Dermis blood vessel endothelial cell (primary cell): ENCODE results near the gene LCN9. TPM values are rescaled to one million over a fixed set of nuclear protein-coding genes. Genes with fewer than 3 reads are reported as not detected.
"Not testable (repeated sequence)": the region's sequence is repeated elsewhere in the genome, so short reads cannot be mapped to it uniquely, and the experiment has no call there.

Experiments used
- DNase-seq: peaks from one replicate; pipeline ENCODE4 v3.0.0; 2010
- total RNA-seq: library from RNA; depleted of rRNA; stranded (reverse); fragments of >200 nt; gene quantifications from 2 replicates; pipeline ENCODE4 v1.2.3, GENCODE V29; 2014

The LCN9 gene
- total RNA-seq, 1 donor from 2014 or later: not detected

DNA sequence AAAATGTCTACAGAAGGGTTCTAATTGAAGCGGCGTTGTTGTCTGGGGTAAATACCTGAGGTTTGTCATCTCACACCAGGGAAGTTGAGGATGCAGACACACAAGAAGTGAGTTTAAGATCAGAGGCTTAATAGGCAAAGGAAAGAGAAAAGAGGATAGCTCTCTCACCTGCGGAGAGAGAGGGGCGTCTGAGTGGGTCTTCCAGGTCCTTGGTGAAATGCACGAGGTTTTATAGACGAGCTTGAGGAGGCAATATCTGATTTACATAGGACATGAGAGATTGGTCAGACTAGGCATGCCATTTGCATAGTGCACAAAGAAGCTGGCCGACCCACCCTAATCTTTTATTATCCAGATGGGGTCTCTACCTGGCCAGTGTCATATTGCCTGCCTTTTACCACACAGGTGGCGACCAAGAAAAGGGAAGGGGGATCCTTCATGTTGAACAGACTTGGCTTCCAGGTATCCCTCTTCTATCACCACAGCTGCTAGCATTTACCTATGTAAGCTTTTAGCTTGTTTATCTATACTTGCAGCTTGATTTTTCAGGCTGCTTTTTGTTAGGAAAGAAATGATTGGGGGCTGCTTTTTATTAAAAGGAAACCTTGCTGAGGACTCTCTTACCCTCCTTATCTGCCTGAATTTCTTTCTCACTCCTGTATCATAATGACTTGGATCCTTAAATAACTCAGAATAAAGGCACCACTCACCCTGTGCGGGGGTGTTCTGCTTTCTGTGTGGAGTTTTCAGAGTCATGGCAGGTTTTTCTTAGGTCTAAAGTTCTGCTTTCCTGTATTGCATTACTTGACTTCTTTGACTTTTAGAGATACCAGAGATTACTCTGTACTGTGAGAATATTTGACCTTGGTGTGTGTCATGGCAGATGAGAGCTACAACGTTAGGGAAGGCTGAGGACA is 14.4 kb upstream of the LCN9 start:
- no peak for DNase-seq

GRCh38 chr9:135649508-135649907 is 13.6 kb upstream of the LCN9 start:
- DNase-seq: no peak

GRCh38 chr9:135650408-135650807 is 12.7 kb upstream of the LCN9 start:
- no peak for DNase-seq

DNA sequence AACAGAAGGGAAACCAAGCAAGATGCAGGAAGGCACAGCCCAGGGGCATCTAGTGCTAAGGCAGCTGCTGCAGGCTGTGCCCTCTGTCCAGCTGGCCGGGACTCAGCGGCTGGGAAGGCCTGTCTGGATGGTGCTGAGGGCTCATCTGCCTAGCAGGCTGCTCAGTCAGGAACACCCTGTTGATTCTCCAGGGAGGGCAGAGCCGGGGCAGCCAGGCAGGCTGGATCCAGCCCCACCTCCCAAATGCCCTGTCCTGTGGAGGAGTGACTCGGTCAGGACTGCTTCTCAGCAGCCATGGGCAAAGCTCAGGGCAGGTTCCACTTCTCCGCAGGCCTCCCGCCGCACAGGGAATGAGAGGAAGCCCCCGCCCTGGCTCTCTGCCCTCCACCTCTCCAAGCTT is 7.8 kb upstream of the LCN9 start:
- DNase-seq: no peak

GRCh38 chr9:135657416-135657815 is 5.7 kb upstream of the LCN9 start:
- DNase-seq: no peak

GRCh38 chr9:135659252-135659651 is 3.9 kb upstream of the LCN9 start:
- no peak for DNase-seq

- DNase-seq: no peak
These were observed 2.7 kb upstream of the LCN9 start for GRCh38 chr9:135660407-135660806.

DNA sequence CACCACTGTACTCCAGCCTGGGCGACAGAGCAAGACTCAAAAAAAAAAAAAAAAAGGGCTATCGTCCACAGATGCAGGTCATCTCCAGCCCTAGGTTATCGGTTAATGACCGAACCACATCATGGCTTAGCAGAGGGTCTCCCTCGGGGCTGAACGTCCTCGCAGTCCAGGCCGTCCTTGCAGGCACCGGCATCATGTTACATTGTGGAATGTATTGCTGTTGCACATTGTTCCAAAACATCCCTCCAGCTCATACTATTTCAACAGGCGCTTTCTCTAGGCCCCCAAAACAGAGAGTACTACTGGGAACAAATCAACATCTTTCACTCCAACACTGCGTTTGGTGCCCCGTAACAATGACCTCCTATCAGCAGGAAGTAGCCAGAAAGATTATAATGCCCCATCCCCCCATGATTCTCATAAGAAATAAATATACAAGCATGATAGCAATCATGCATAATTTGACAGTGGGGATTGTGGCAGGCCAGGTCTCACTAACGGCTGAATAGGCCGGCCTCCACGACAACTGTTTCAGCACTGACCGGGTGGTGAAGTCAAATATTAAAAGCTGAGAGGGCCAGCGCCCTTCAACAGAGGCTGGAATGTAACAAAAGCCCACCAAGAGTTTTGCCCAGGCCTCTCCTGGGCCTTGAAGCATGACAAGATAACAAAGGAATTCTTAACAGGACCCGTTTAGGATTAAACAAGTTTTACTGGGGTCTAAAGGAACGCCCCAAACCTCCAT is 1.1 kb upstream of the LCN9 start:
- no peak for DNase-seq

- no peak for DNase-seq
These were observed 302 bp downstream of the LCN9 start for GRCh38 chr9:135663451-135663770.

- DNase-seq: no peak
These were observed 748 bp downstream of the LCN9 start for GRCh38 chr9:135663857-135664256.

- DNase-seq: no peak
These were observed 1.2 kb downstream of the LCN9 start for GRCh38 chr9:135664266-135664665.

DNA sequence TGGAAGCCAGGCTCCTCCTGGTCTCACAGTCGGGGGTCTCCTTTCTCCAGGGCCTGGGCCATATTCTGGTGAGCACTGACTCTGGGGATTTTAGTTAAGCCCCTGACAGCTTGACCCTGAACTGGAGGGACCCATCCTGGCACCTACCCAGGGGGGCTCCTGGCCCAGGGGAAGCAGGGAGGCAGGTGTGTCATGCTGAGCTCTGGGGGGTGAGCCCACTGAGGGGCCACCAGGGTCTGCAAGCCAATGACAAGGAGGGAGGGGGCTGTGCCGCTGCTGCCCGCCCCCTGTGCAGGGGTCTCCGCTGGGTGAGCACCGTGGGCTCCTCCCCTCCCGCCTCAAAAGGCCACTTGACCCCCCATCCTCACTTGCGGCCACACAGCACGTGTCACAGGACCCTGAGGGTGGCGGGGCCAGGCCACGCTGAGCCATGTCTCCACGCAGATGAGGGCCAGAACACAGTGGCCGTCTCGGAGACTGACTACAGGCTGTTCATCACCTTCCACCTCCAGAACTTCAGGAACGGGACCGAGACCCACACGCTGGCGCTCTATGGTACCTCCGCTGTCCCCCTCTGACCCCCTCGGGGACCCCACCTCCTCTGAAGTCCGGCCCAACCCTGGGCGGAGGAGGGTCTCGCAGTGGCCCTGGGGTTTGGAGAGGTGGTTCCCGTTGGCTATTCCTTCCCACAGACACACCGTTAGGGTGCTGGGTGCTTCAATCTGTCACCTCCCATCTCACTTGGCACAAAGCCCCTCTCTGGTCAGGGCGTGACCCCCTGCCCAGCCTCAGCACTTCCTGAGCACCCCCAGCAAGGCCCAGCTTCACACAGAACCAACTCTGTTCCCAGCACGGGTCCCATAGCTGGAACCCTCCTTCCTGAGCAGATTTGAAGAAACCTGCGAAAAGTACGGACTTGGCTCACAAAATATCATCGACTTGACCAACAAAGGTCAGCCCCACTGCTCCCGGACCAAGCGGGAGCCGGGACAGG is 2.0 kb downstream of the LCN9 start:
- no peak for DNase-seq

DNA sequence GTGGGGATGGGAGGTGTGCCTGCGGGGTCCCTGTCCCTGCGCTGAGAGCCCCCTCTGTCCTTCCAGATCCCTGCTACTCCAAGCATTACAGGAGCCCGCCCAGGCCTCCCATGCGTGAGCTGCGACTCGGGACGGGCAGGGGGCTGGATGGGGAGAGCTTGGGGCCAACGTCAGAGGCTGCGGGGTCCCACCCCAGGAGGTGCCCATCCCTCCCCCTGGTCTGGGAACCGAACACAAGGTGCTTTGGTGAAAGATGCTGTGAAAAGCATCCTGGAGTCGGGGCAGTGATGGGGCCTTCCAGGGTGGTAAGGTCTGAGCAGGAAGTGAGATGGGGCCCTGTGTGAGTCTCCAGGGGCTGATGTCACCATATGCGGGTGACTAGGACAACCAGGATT is 2.7 kb downstream of the LCN9 start:
- no peak for DNase-seq

GRCh38 chr9:135666534-135667462 is 3.7 kb downstream of the LCN9 start:
- no peak for DNase-seq

DNA sequence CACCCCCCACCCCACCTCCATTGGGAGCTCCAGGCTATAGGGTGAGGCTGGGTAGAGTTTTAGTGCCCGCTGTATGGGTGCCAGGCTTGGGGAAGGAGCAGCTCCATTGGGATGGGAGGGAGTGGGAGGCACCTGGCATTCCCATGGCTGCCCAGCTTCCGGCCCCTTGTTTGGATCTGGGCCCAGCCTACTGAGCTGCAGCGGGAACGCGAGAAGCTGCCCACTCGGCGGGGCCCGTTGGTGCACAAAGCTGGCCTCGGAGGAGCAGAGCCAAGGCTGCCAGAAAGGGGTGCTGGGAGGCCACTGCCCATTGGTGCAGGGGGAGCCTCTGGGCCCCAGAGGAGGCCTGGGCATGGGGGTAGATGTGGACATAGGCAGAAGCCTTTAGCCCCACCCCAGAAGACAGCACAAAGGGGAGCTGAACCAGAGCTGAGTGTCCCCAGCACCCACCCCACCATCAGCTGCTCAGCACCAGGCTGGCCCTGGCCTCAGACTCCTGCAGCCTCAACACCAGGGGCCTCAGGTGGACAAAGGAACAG is 4.4 kb downstream of the LCN9 start:
- DNase-seq: no peak

- DNase-seq: not testable (repeated sequence)
These were observed 5.9 kb downstream of the LCN9 start for GRCh38 chr9:135669018-135669417.

GRCh38 chr9:135669616-135670285 is 6.6 kb downstream of the LCN9 start:
- no peak for DNase-seq

DNA sequence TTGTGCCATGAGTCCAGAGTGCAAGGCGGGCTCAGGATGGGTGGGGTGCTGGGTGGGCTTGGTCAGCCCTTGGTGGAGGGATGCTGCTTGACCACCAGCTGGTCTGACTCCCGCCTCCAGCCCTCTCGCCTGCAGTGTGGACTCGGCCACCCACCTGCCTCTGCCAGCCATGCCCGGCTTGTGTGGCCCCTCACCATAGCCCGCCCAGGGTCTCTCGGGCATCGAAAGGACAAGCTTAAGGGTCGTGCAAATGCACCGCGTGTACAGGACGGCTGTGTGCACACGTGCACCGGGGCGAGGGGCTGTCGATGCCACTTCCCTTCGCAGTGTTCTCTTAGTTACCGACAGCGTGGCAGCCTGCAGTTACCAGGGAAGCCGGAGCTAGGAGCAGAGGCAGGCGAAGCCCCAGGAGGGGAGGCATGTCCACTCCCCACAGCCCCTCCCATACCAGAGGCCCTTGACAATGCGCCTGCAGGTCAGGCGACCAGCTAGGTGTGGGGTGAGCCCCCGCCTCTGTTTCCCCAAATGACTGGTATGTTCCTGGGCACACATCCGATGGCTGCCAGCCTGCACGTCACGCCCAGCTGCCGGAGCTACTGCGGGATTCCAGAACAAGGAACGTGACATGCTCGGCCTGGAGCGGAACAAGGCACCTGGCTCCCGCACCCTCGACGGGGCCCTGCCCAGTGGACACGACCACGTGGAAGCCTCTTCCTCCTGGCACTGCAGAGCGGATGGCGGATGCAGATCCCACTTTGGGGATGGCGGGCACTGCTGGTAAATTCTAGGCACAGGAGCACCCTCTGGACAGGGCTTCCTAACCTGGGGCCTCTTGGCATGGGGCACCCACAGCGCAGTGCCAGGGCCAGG is 7.8 kb downstream of the LCN9 start:
- no peak for DNase-seq

DNA sequence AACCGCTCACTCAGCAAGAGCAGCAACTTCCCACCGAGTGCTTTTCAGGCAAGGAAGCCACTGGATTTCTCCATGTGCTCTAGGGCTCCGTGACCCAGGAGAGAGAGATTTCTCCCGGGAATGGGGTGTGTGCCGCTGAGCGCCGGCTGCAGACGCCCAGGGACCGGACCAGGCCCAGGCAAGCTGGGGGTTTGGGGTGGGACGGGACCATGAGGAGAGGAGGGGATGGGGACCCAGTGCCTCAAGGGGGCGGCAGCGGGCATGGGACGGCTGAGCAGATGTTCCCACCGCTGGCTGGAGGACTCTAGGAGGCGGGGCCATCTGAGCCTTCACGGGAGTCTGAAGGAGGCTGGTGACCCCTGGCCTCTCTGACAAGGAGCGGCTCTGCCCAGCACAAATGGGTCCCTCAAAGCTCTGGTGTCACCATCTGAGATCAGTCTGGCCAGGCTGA is 8.5 kb downstream of the LCN9 start:
- no peak for DNase-seq

DNA sequence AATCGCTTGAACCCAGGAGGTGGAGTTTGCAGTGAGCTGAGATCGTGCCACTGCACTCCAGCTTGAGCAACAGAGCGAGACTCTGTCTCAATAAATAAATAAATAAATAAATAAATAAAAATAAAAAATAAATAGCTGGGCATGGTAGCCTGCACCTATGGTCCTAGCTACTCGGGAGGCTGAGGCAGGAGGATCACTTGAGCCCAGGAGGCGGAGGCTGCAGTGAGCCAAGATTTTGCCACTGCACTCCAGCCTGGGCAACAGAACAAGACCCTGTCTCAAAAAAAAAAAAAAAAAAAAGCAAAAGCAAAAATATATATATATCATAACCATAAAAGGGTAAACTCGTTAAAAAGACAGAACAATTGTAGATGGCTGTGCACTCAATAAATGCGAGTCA is 9.7 kb downstream of the LCN9 start:
- not testable (repeated sequence) for DNase-seq
